Left lung (tissue), 10 donors: Measurements from ENCODE around the gene ZRANB2. TPM values are rescaled to one million over a fixed set of nuclear protein-coding genes. Genes with fewer than 3 reads are reported as not detected.

Experiments used
- ATAC-seq: fragments of 200-7000 bp; cut with Tn5 transposase; one replicate; pipeline ENCODE4 v1.9.1; 2020; ENCODE audit warnings: moderate library complexity
- DNase-seq, 4 donors: peaks; one replicate each; pipeline ENCODE4 v3.0.0-alpha.2; 2013 to 2020
- H3K27ac ChIP-seq, 2 donors: fragments of 200-600 bp; sonication (generic) in 1 of 2; one replicate each; pipeline versions ENCODE4 v1.5.0 to v1.8.0; 2020 to 2021
- H3K27me3 ChIP-seq, 2 donors: fragments of 200-600 bp; sonication (generic) in 1 of 2; one replicate each; pipeline versions ENCODE4 v1.5.0 to v1.8.0; 2020 to 2021
- H3K36me3 ChIP-seq, 2 donors: fragments of 200-600 bp; sonication (generic) in 1 of 2; one replicate each; pipeline versions ENCODE4 v1.5.0 to v1.8.0; 2020 to 2021
- H3K4me1 ChIP-seq, 2 donors: fragments of 200-600 bp; one replicate each; pipeline ENCODE4 v1.8.0; 2021
- H3K4me3 ChIP-seq, 2 donors: fragments of 200-600 bp; sonication (generic) in 1 of 2; one replicate each; pipeline versions ENCODE4 v1.5.0 to v1.8.0; 2020 to 2021; ENCODE audit warnings: mild to moderate bottlenecking in 1 of 2
- H3K9me3 ChIP-seq, 2 donors: fragments of 200-600 bp; sonication (generic) in 1 of 2; one replicate each; pipeline versions ENCODE4 v1.5.0 to v1.8.0; 2020 to 2021
- intact Hi-C, 2 donors: fragments of 100-400 bp; cut with DNase I; formaldehyde crosslinking; loops; one replicate each; pipeline versions ENCODE4 v1.11.2 to v1.14.2; 2022
- polyA plus RNA-seq, 6 donors: library from polyadenylated mRNA; unstranded; fragments of 120-200 nt; gene quantifications; one replicate each; pipeline ENCODE4 v1.2.1, GENCODE V29; 2013; ENCODE audit not compliant: insufficient read length in 6 of 6
- total RNA-seq, 2 donors: library from RNA; stranded (reverse); fragmentation: NEBNext Ultra II Directional; extraction: Animal tissue kit (Norgen Biotek cat#: 25700); gene quantifications; one replicate each; pipeline ENCODE4 v1.2.1, GENCODE V29; 2021
- TF ChIP-seq, protein P1 (sequence below), 2 donors: fragments of 200-600 bp; sonication (generic) in 1 of 2; IDR thresholded peaks; one replicate each; pipeline versions ENCODE4 v1.5.0 to v1.8.0; 2021; ENCODE audit warnings: antibody characterized with exemption in 2 of 2
- donor health status: DM: no; HTN: yes; CAD: no.
- donor health status: DM: no; HTN: no; CAD: no.

ZRANB2 gene
- total and polyA plus RNA-seq, 8 donors = 69.8 to 244 (median 229) TPM

DNA sequence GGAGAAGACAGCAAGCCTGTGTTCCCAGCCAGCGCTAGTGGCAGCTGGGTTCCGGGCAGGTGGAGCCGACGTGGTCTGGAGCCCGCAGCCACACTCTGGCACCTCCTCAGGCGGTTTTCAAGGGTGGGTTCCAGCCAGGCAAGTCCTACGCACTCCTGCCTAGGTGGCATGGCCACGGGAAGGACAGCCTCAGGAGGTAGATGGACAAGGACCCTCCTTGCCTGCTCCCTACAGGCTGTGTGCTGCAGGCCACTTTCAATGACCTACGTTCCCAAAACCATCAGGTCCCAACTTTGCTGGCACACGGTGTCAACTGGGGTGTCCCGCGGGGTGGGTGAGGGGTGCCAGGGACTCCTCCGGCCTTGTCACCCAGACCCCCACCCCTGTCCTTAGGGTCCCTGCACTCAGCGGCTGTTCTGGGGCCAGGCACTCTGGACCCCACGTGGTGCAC is 26.5 kb downstream of the ZRANB2 start:
- TF ChIP-seq, protein P1, sequence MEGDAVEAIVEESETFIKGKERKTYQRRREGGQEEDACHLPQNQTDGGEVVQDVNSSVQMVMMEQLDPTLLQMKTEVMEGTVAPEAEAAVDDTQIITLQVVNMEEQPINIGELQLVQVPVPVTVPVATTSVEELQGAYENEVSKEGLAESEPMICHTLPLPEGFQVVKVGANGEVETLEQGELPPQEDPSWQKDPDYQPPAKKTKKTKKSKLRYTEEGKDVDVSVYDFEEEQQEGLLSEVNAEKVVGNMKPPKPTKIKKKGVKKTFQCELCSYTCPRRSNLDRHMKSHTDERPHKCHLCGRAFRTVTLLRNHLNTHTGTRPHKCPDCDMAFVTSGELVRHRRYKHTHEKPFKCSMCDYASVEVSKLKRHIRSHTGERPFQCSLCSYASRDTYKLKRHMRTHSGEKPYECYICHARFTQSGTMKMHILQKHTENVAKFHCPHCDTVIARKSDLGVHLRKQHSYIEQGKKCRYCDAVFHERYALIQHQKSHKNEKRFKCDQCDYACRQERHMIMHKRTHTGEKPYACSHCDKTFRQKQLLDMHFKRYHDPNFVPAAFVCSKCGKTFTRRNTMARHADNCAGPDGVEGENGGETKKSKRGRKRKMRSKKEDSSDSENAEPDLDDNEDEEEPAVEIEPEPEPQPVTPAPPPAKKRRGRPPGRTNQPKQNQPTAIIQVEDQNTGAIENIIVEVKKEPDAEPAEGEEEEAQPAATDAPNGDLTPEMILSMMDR (IDR thresholded peaks at IDR 0.05) = no peak
- peak in 1 of 4 donors; percentile 59 for DNase-seq

DNA sequence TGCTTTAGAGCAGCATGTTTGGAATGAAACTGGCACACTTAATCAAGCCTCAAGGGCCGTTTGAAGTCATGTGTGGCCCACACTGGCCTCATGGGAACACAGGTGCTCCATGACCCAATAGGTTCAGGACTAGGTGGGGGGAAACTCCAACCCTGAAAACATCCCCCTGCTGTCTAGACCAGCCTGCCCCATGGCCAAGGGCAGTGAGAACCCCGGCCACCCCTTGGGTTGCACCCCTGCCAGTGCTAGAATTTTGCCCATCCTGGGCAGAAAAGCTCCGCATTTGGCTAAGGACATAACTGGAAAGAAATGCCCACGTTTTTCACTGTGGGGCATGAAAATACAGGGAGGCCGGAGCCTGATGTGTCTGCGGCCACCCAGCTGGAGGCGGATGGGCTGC is 27.1 kb downstream of the ZRANB2 start:
- peaks cover 0 to 15% of the 10 kb centered on the region in 2 donors for H3K27me3 ChIP-seq
- H3K36me3 ChIP-seq = peaks cover 0 to 9% of the 10 kb centered on the region in 2 donors
- H3K27ac ChIP-seq = no peak overlapping the region
- intact Hi-C loops = no loop called here
- ATAC-seq (peak; percentile 14), DNase-seq (peak in 1 of 4 donors; percentile 58)
- H3K4me3 ChIP-seq = no peak overlapping the region
- H3K9me3 ChIP-seq = no peaks in the 10 kb centered on the region
- no peaks in the 10 kb centered on the region for H3K4me1 ChIP-seq
- TF ChIP-seq, protein P1 (IDR thresholded peaks at IDR 0.05) = no peak

More for the DNA sequence above, 26.5 kb downstream of the ZRANB2 start:
- Histone ChIP-seq H3K27me3 (peaks cover 0 to 10% of the 10 kb centered on the region in 2 donors), H3K9me3 (no peaks in the 10 kb centered on the region), H3K4me1 (no peaks in the 10 kb centered on the region), H3K27ac (no peak overlapping the region), H3K36me3 (peaks cover 0 to 15% of the 10 kb centered on the region in 2 donors), H3K4me3 (no peak overlapping the region)
- intact Hi-C loops = no loop called here
- no peak for ATAC-seq

DNA sequence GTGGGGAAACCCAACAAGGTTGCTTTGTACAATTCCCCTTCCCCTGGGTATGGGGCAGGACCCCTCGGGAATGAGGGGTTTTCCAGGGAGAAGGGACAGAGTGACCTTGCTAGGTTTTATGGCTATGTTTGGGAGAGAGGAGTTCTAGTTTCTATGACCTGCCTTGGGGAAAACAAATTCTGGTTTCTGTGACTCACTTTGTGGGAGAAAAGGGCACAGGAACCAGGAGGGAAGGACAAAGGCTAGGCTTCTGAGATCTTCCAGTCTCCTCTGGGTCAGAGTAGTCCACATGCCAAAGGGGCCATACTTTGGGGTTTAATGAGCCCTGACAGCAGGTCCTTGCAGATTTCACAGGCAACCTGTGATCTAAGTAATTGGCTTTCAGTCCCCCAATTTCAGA is 27.7 kb downstream of the ZRANB2 start:
- ATAC-seq (no peak), DNase-seq (no peak)
- H3K36me3 ChIP-seq = peaks cover 0 to 4% of the 10 kb centered on the region in 2 donors
- H3K27me3 ChIP-seq = peaks cover 0 to 22% of the 10 kb centered on the region in 2 donors
- TF ChIP-seq, protein P1 (IDR thresholded peaks at IDR 0.05) = no peak
- no peak overlapping the region for H3K27ac ChIP-seq
- no peak overlapping the region for H3K4me3 ChIP-seq
- H3K4me1 ChIP-seq = peaks cover 0 to under 1% of the 10 kb centered on the region in 2 donors
- intact Hi-C loops = no loop called here
- H3K9me3 ChIP-seq = no peaks in the 10 kb centered on the region

DNA sequence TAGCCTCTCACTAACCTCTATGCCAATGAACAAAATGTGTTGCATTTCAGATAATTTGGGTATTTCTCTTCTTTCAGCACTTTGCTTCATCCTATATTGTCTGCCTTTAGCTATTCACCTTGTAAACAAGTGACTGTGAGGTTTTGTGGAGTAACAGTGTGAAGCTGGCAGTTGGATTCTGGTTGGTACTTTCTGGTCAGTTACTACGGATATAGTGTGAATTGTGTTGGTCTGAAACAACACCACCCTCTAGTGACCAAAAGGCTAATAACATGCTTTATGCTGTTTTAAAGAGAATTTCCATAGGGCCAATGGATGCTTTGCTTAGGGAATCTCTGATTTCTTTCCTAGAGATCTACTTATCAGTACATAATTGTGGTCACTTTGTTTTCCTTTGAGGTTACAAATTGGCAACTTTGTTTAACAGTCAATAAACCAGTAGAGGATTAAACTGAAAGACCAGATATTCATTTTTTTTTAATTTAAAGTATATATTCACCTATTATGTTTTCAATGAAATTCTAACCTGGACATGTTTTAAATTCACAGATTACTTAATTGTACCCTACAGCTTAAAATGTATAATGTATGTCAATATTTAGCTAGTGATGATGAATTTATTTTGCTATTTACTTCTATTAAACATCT is 30.8 kb downstream of the ZRANB2 start:
- no peak overlapping the region for H3K4me3 ChIP-seq
- peaks cover 25 to 52% of the 10 kb centered on the region in 2 donors for H3K27me3 ChIP-seq
- no peaks in the 10 kb centered on the region for H3K9me3 ChIP-seq
- no peaks in the 10 kb centered on the region for H3K36me3 ChIP-seq
- TF ChIP-seq, protein P1 (IDR thresholded peaks at IDR 0.05) = peak; percentile 61 to 63
- DNase-seq = peak in 2 of 4 donors; percentile 62 to 78
- H3K27ac ChIP-seq = no peak overlapping the region
- H3K4me1 ChIP-seq = peaks cover 10 to 19% of the 10 kb centered on the region in 2 donors
- intact Hi-C loops = loop anchor here in 1 of 2 donors (5.0 kb wide), 2 partner anchors 368 to 518 kb away; no protein-coding TSS in a partner anchor
- ATAC-seq = peak; percentile 80
